HG03060 (cell line): Measurements from ENCODE around the gene THEMIS.
"Not testable (repeated sequence)": the region's sequence is repeated elsewhere in the genome, so short reads cannot be mapped to it uniquely, and the experiment has no call there.

ENCODE experiments used
- ATAC-seq: cut with Tn5 transposase; IDR thresholded peaks from one replicate; pipeline ENCODE4 v1.9.1; 2021; ENCODE audit warnings: low read depth, moderate number of reproducible peaks; ENCODE audit not compliant: unreplicated experiment

The THEMIS gene

GRCh38 chr6:127812985-127813698 lies 87.7 kb downstream of the THEMIS start:
- ATAC-seq, result no peak

- ATAC-seq, result no peak
Observed at GRCh38 chr6:127811900-127812570, 88.8 kb downstream of the THEMIS start.

- ATAC-seq, result no peak
Observed at GRCh38 chr6:127807806-127808517, 92.9 kb downstream of the THEMIS start.

- ATAC-seq, result no peak
Observed at GRCh38 chr6:127796713-127797112, 104.1 kb downstream of the THEMIS start.

GRCh38 chr6:127794405-127794804 lies 106.5 kb downstream of the THEMIS start:
- no peak for ATAC-seq

- no peak for ATAC-seq
Observed at GRCh38 chr6:127793396-127793795, 107.5 kb downstream of the THEMIS start.

GRCh38 chr6:127792616-127793015 lies 108.2 kb downstream of the THEMIS start:
- ATAC-seq, result no peak

GRCh38 chr6:127791779-127792528 lies 108.9 kb downstream of the THEMIS start:
- no peak for ATAC-seq

- ATAC-seq, result no peak
Observed at GRCh38 chr6:127790571-127790970, 110.3 kb downstream of the THEMIS start.

- no peak for ATAC-seq
Observed at GRCh38 chr6:127786109-127786508, 114.7 kb downstream of the THEMIS start.

GRCh38 chr6:127784468-127784867 lies 116.4 kb downstream of the THEMIS start:
- no peak for ATAC-seq

- ATAC-seq, result not testable (repeated sequence)
Observed at GRCh38 chr6:127781636-127782272, 119.1 kb downstream of the THEMIS start.

- no peak for ATAC-seq
Observed at GRCh38 chr6:127776320-127776719, 124.5 kb downstream of the THEMIS start.

GRCh38 chr6:127775371-127775770 lies 125.5 kb downstream of the THEMIS start:
- ATAC-seq, result no peak

- ATAC-seq, result no peak
Observed at GRCh38 chr6:127768745-127769144, 132.1 kb downstream of the THEMIS start.

GRCh38 chr6:127768223-127768622 lies 132.6 kb downstream of the THEMIS start:
- ATAC-seq, result no peak

GRCh38 chr6:127765949-127766348 lies 134.9 kb downstream of the THEMIS start:
- ATAC-seq, result no peak

- ATAC-seq, result no peak
Observed at GRCh38 chr6:127762284-127762683, 138.6 kb downstream of the THEMIS start.

GRCh38 chr6:127761084-127761483 lies 139.8 kb downstream of the THEMIS start:
- ATAC-seq, result no peak

- ATAC-seq, result no peak
Observed at GRCh38 chr6:127749095-127749494, 151.8 kb downstream of the THEMIS start.
